Stimulated activated CD4-positive, alpha-beta T cell treated with anti-CD3 and anti-CD28 coated beads, Interleukin-2, amount 100 ng/mL, for 24 hours (primary cell): ENCODE measurements around the gene TPSB2.
"Not testable (repeated sequence)": the region's sequence is repeated elsewhere in the genome, so short reads cannot be mapped to it uniquely, and the experiment has no call there.

Experiments used
- DNase-seq, 2 donors: peaks; one replicate each; pipeline ENCODE4 v3.0.0-alpha.2; 2020

Gene TPSB2

DNA sequence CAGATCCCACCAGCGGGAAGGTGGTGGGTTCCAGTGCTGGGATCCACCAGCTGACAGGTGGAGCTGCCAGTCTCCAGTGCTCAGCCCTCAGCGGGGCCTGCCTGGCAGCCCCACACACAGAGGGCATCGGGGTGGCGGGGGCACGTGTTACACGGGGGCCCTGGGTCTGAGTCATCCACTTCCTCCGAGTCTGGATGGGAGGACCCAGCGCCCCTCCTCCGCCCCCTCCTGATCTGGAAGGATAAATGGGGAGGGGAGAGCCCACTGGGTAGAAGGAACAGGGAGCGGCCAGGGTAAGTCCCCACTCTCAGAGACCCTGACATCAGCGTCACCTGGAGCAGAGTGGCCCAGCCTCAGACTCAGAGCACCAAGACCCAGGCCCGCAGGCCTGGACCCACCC is 10.5 kb upstream of the TPSB2 start, which contains the start of gene TPSAB1:
TSS of gene TPSAB1 (plus strand) at position 270 of the 400 bp plus-strand sequence. CDS start 234 bp downstream, outside the sequence.
- DNase-seq: not testable (repeated sequence)

- DNase-seq: not testable (repeated sequence)
Observed at GRCh38 chr16:1239575-1239974, 9.6 kb upstream of the TPSB2 start.

DNA sequence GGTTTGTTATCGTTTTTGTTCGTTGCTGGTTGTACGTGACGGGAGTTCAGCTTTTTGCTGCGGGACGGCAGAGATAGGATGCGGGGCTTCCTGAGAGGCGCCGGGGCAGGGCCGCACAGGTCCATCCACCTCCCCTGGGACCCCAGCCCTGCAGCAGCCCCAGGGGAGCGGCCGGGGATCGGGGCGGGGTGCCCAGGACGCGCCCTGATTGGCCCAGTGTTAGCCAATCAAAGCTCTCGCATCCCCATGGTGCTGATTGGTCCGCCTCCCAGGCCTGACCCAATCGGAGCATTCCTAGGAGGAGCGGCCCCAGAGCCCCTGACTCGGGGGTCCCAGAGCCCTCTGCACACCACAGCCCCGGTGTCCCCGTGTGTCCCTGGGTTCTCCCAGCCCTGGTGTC is 8.9 kb upstream of the TPSB2 start:
- not testable (repeated sequence) for DNase-seq

DNA sequence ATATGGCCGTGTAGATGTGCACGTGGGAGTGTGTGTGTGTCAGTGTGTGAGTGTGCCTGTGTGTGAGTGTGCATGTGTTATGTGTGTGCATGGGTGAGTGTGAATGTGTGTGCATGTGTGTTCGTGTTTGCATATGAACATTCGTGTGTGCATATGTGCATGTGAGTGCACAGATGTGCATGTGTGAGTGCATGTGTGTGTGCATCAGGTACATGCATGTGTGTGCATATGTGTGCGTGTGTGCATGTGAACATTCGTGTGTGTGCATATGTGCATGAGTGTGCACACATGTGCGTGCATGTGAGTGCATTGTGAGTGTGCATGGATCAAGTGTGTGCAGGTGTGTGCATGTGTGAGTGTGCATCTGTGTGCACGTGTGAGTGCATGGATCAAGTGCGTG is 8.0 kb upstream of the TPSB2 start:
- no peak for DNase-seq

DNA sequence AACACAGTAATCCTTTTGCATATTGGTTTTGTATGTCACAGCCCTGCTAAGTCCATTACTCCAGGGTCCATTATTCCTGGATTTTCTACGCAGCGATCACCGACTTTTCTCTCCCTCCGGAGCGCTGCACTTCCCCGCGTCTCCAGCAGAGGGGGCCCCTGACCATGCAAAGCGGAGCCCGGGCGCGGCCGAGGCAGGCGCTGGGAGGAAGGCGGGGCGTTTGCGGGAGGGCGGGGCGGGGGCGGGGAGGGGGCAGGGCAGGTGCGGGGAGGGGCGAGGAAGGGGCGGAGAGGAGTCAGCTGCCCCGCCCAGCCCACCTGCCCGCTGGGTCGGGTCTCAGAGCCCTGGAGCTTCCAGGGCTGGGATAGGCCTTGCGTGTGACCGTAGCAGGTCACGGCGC is 6.7 kb upstream of the TPSB2 start:
- DNase-seq: not testable (repeated sequence)

GRCh38 chr16:1232049-1232748 is 2.2 kb upstream of the TPSB2 start:
- DNase-seq: not testable (repeated sequence)

GRCh38 chr16:1231301-1231700 is 1.3 kb upstream of the TPSB2 start:
- not testable (repeated sequence) for DNase-seq

GRCh38 chr16:1230471-1231212 is 658 bp upstream of the TPSB2 start:
- DNase-seq: not testable (repeated sequence)

- not testable (repeated sequence) for DNase-seq
Observed at GRCh38 chr16:1229476-1229875, 508 bp downstream of the TPSB2 start.

DNA sequence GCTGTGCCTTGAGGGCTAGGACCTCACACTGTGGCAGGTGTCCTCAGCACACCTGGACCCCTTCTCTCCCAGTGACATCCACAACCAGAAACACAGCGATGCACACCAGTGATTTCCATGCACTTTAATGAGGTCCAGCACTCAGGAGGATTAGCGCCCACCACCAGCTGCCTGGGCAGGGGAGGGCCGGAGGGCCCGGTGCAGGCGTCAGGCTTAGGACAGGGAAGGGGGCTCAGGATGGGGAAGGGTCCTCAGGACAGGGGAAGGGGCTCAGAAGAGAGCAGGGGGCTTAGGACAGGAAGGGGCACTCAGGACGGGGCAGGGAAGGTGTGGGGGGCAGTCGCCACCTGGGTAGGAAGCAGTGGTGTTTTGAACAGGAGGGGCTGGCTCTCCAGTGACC is 1.8 kb downstream of the TPSB2 start:
- DNase-seq: not testable (repeated sequence)

DNA sequence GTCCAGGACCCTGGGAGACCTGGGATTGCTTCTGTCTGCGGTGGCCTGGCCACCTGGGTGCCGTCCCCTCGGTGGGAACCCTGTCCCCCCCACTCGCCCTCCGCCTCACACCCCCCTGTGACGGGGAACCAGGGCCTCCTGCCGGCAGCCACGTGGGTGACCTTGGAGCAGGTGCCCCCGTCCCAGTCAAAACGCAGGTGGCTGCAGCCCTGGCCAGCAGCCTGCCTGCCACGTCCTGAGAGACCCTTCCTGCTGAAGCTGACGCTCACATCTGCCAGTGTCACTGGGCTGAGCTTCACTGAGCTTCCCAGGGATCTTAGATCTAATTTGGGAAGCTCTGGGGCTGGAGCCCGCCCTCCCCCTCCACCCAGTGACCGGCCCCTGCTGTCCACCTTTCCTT is 3.3 kb downstream of the TPSB2 start:
- not testable (repeated sequence) for DNase-seq

- DNase-seq: not testable (repeated sequence)
Observed at GRCh38 chr16:1225728-1226311, 4.2 kb downstream of the TPSB2 start.

- no peak for DNase-seq
Observed at GRCh38 chr16:1225051-1225451, 4.9 kb downstream of the TPSB2 start, which contains the start of gene TPSG1. TSS of gene TPSG1 (minus strand) at chr16:1225268. CDS start at chr16:1225252, 16 bp downstream.

DNA sequence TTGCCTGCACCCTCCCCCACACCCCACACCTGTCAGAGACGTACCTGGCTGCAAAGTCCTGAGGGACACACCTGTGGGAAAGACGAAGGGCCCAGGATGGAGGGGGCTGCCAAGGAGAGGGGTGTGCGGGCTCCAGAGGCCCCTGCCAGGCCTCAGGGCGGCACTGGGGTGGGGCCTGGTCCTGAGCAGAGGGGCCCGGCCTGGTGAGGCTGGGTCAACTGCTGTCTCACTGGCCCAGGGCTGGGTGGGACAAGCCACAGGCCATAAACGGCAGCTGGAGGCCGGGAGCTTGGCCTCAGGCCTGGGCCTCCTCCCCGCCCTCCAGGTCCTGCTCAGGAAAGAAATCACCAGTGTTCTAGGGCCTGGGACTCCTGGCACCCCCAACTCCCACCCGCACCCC is 5.4 kb downstream of the TPSB2 start:
- DNase-seq: no peak

- no peak for DNase-seq
Observed at GRCh38 chr16:1223355-1224214, 6.4 kb downstream of the TPSB2 start.

DNA sequence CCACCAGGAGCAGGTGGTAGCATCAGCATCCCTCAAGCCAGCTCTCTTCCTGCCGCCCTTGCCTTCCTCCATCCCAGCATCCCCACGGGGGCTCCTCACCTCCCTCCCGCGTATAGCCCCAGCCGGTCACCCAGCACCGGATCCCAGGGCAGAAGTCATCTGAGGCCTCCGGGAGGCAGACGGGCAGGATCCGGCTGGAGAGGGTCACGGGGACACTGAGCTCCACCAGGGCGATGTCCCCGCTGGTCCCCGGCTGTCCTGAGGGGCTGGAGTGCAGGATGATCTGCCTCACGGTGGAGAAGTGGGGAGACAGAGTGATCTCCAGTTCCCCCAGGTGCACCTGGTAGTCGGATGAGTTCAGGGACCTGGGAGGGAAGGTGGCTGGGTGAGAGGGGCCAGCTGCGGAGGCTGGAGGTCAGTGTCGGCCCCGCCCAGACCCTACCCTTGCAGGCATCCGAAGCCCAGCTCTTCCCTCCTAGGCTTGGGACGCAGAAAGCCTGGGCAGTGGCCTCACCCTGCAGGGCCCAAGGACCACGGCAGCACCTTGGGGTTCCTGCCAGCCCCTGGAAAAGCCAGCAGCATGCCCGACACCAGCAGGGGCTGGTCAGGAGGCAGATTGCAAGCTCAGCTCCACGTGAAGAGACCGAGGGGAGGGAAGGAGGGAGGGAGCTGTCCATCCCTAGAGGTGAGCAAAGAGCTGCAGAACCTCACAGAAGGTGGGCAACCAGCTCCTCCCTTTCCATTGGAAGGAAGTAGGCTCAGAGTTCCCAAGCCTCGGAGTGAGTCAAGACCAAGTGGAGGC is 7.2 kb downstream of the TPSB2 start:
- no peak for DNase-seq

DNA sequence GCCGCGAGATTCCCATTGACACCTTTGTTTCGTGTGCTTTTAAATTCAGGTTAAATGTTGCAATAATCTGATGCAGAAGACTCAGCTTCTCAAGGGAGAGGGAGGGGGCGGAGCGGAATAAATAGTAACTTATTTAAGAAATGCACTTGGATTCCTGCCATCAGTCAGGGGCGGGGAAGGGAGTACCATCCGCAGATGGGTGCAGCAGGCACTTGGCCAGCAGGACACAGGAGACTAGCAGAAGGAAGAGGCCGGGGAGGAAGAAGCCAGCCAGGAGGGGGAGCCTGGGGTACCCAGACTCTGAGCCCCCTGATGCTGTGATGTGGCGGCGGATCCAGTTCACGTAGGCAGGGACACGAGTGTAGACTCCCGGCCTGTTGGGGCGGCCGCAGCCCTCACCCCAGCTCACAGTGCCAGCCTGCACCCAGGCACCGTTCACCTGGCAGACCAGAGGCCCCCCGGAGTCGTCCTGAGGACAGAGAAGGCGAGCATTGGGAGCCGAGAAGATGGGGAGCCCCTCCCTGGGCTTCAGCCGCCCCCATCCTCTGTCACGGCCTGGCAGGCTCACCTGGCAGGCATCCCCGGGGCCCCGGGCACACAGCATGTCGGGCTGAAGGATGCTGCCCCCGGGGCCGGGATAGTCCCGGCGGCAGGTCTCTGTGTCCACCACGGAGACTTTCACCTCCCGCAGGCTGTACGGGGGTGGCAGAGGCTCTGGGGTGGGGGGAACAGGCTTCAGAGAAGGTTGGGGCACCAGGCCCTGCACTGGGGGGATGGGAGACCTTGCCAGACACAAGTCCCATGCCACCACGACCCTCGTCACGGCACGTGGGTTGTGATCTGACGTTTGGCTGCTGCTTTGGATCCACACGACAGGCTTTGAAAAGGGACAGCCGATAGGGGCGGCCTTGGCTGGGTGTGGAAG is 8.1 kb downstream of the TPSB2 start:
- no peak for DNase-seq

DNA sequence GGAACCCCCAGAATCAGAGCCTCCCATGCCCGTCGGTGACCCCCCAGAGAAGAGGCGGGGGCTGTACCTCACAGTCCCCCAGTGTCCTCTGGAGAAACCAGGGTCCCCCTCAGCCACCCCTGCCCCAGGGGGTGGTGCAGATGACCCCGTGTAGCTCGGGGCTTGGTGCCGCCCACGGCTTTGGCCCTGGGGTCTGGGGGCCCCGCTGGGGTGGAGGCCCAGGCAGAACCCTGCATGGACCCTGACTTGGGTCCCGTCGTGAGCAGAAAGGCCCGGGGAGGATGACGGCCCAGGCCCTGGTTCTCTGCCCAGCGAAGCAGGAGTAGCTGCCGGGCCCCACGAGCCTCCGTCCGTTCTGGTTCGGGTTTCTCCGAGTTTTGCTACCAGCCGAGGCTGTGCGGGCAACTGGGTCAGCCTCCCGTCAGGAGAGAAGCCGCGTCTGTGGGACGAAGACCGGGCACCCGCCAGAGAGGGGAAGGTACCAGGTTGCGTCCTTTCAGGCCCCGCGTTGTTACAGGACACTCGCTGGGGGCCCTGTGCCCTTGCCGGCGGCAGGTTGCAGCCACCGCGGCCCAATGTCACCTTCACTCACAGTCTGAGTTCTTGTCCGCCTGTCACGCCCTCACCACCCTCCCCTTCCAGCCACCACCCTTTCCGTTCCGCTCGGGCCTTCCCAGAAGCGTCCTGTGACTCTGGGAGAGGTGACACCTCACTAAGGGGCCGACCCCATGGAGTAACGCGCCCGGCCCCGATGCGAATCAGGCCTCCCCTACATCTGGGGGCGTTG is 8.9 kb downstream of the TPSB2 start:
- no peak for DNase-seq

GRCh38 chr16:1220098-1220728 is 9.8 kb downstream of the TPSB2 start:
- DNase-seq: no peak
